ENCODE data around the gene YIPF1. TPM values are rescaled to one million over a fixed set of nuclear protein-coding genes. Genes with fewer than 3 reads are reported as not detected.

Gene YIPF1
- total RNA-seq, 1 donor from 2014 or later = 13.9 TPM

DNA sequence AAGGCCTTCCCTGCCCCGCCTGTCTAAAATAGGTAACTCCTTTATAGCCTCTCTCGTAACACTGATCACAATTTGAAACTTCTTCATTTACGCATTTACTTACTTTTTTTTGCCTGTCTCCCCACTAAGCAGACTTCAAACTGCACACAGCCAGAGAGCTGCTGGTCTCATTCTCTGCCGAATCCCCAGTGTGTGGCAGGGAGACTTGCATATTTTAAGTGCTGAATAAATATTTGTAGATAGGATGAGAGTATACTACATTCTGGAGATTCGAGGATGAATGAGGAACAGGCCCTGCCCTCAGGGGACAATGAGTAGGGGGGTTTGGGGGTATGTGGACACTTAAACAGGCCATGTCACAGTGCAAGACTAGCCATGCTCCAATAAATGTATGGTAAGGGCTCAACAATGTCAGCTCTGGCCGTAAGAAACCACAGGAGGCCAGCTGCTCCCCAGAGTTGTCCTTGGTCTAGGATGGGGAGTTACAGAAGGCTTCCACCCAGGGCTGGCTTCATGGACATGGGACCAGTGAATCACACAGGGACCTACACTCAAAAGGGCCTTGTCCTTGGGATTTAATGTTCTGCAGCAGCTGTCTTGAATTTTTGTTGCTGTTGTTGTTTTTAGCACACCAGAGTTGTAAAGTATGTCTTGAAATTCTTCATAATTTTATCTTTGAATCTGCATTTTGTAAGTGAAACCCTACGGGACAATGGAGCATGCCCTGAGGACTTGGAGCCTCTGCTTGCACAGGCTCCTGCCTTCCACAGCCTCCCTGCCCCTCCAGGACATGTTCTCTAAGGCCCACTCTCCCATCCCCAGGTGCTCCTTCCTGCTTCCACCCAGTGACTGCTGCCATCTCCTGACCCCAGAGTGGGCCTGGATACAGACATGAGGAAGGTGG lies 12.9 kb upstream of the YIPF1 start:
- no peaks in the 10 kb centered on the region for H3K9me3 ChIP-seq (replicated peaks)
- H3K36me3 ChIP-seq = no peaks in the 10 kb centered on the region
- intact Hi-C loops (cut with micrococcal nuclease) = no loop called here
- H3K27me3 ChIP-seq (ENCODE audit: low read depth) = no peaks in the 10 kb centered on the region
- H3K4me3 ChIP-seq = no peak overlapping the region
- no peak overlapping the region for H3K27ac ChIP-seq (replicated peaks)
- TF ChIP-seq, protein P1, sequence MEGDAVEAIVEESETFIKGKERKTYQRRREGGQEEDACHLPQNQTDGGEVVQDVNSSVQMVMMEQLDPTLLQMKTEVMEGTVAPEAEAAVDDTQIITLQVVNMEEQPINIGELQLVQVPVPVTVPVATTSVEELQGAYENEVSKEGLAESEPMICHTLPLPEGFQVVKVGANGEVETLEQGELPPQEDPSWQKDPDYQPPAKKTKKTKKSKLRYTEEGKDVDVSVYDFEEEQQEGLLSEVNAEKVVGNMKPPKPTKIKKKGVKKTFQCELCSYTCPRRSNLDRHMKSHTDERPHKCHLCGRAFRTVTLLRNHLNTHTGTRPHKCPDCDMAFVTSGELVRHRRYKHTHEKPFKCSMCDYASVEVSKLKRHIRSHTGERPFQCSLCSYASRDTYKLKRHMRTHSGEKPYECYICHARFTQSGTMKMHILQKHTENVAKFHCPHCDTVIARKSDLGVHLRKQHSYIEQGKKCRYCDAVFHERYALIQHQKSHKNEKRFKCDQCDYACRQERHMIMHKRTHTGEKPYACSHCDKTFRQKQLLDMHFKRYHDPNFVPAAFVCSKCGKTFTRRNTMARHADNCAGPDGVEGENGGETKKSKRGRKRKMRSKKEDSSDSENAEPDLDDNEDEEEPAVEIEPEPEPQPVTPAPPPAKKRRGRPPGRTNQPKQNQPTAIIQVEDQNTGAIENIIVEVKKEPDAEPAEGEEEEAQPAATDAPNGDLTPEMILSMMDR (IDR thresholded peaks at IDR 0.05; ENCODE audit: borderline replicate concordance) = no peak
- H3K4me1 ChIP-seq = peaks cover 10% of the 10 kb centered on the region
- DNase-seq = no peak

DNA sequence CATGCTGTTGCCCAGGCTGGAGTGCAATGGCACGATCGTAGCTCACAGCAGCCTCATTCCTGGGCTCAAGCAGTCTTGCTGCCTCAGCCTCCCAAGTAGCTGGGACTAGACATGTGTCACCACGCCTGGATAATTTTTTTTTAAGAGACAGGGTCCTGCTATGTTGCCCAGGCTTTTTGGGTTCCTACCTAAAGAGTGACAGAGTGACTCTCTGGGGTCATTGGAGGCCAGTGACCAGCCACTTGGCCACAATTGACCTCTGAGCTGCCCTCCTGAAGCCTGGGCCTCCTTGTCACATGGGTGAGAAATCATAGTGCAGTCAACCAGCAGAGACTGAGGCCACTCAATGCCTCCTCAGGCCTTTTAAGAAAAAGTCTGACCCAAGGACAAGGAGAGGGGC lies 10.1 kb upstream of the YIPF1 start:
- Histone ChIP-seq H3K9me3 (replicated peaks) (no peaks in the 10 kb centered on the region), H3K27me3 (ENCODE audit: low read depth) (peaks cover 3% of the 10 kb centered on the region), H3K36me3 (no peaks in the 10 kb centered on the region), H3K4me1 (peaks cover 10% of the 10 kb centered on the region), H3K4me3 (no peak overlapping the region), H3K27ac (replicated peaks) (no peak overlapping the region)
- intact Hi-C loops (cut with micrococcal nuclease) = no loop called here
- TF ChIP-seq, protein P1 (IDR thresholded peaks at IDR 0.05; ENCODE audit: borderline replicate concordance) = no peak
- no peak for DNase-seq

- intact Hi-C loops (cut with micrococcal nuclease) = no loop called here
- H3K36me3 ChIP-seq = no peaks in the 10 kb centered on the region
- peaks cover 10% of the 10 kb centered on the region for H3K4me1 ChIP-seq
- H3K27ac ChIP-seq (replicated peaks) = no peak overlapping the region
- H3K27me3 ChIP-seq (ENCODE audit: low read depth) = peaks cover 3% of the 10 kb centered on the region
- no peaks in the 10 kb centered on the region for H3K9me3 ChIP-seq (replicated peaks)
- peak; percentile 25 for DNase-seq
- TF ChIP-seq, protein P1 (IDR thresholded peaks at IDR 0.05; ENCODE audit: borderline replicate concordance) = no peak
- H3K4me3 ChIP-seq = no peak overlapping the region
These were observed 9.6 kb upstream of the YIPF1 start for GRCh38 chr1:53899206-53899628.

DNA sequence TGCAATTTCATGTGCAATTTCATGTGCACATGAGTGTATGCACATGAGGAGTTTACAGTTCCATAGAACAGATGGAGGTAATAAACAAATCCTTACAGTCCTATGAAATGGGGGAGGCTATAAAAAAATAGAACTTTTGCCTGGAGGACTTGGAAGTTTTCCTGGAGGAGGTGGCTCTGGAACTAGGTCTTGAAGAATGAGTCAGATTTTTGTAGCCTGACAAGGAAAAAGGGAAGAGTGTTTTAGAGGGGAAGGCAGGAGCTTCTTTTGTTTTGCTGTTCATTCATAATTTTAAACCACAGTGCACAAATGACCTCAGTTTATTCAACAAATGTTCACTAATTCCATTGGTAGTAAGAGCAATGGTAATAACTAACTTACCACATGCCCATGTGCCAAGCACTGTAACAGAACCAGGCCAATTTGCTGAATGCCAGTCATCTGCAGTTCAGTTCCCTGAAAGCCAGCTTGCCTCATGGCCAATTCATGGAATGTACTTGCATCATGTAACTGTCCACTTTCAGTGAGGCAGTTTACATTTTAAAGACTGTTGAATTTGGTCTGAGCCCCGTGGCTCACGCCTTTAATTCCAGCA lies 7.1 kb upstream of the YIPF1 start:
- Histone ChIP-seq H3K4me1 (peaks cover 10% of the 10 kb centered on the region), H3K9me3 (replicated peaks) (no peaks in the 10 kb centered on the region), H3K27ac (replicated peaks) (no peak overlapping the region), H3K27me3 (ENCODE audit: low read depth) (peaks cover 3% of the 10 kb centered on the region), H3K36me3 (no peaks in the 10 kb centered on the region), H3K4me3 (no peak overlapping the region)
- TF ChIP-seq, protein P1 (IDR thresholded peaks at IDR 0.05; ENCODE audit: borderline replicate concordance) = no peak
- intact Hi-C loops (cut with micrococcal nuclease) = no loop called here
- no peak for DNase-seq

GRCh38 chr1:53895421-53895820 lies 5.8 kb upstream of the YIPF1 start:
- TF ChIP-seq, protein P1 (IDR thresholded peaks at IDR 0.05; ENCODE audit: borderline replicate concordance) = no peak
- no peak for DNase-seq
- Histone ChIP-seq H3K27me3 (ENCODE audit: low read depth) (peaks cover 3% of the 10 kb centered on the region), H3K9me3 (replicated peaks) (no peaks in the 10 kb centered on the region), H3K4me1 (peaks cover 14% of the 10 kb centered on the region), H3K36me3 (no peaks in the 10 kb centered on the region), H3K27ac (replicated peaks) (no peak overlapping the region), H3K4me3 (no peak overlapping the region)
- intact Hi-C loops (cut with micrococcal nuclease) = no loop called here
